H9 (cell line): ENCODE data around the gene ZNF577. TPM values are rescaled to one million over a fixed set of nuclear protein-coding genes. Genes with fewer than 3 reads are reported as not detected.

Source experiments
- DNase-seq: peaks from one replicate; pipeline ENCODE4 v3.0.0-alpha.2; 2017
- H2AFZ ChIP-seq: one replicate; pipeline ENCODE4 v1.6.1; 2013; ENCODE audit warnings: mild to moderate bottlenecking, low read length, control low read depth, moderate library complexity
- H2AK5ac ChIP-seq: 2 replicates; pipeline ENCODE4 v1.6.1; 2013; ENCODE audit warnings: low read length, control low read depth, mixed read lengths; ENCODE audit not compliant: insufficient read length
- H2BK120ac ChIP-seq: one replicate; pipeline ENCODE4 v1.6.1; 2013; ENCODE audit warnings: low read depth, mild to moderate bottlenecking, low read length, control low read depth, inconsistent platforms; ENCODE audit not compliant: poor library complexity, severe bottlenecking
- H2BK12ac ChIP-seq: 2 replicates; pipeline ENCODE4 v1.6.1; 2013; ENCODE audit warnings: low read length, control low read depth, mixed read lengths, low read depth; ENCODE audit not compliant: insufficient read length
- H2BK15ac ChIP-seq: 2 replicates; pipeline ENCODE4 v1.6.1; 2013; ENCODE audit warnings: low read depth, low read length, control low read depth
- H2BK20ac ChIP-seq: one replicate; pipeline ENCODE4 v1.6.1; 2013; ENCODE audit warnings: low read depth, mild to moderate bottlenecking, low read length, control low read depth, inconsistent platforms; ENCODE audit not compliant: poor library complexity, severe bottlenecking
- H2BK5ac ChIP-seq: 2 replicates; pipeline ENCODE4 v1.6.1; 2013; ENCODE audit warnings: low read length, control low read depth, mixed read lengths; ENCODE audit not compliant: insufficient read length
- H3K14ac ChIP-seq: 2 replicates; pipeline ENCODE4 v1.6.1; 2013; ENCODE audit warnings: low read length, control low read depth; ENCODE audit not compliant: insufficient read depth
- H3K18ac ChIP-seq: 2 replicates; pipeline ENCODE4 v1.6.1; 2013; ENCODE audit warnings: low read depth, mild to moderate bottlenecking, mixed read lengths, low read length, control low read depth; ENCODE audit not compliant: insufficient read length
- H3K23ac ChIP-seq: 2 replicates; pipeline ENCODE4 v1.6.1; 2013; ENCODE audit warnings: low read length, control low read depth, mixed read lengths, low read depth; ENCODE audit not compliant: insufficient read length
- H3K23me2 ChIP-seq: 2 replicates; pipeline ENCODE4 v1.6.1; 2013; ENCODE audit warnings: low read depth, mild to moderate bottlenecking, mixed read lengths, low read length, control low read depth; ENCODE audit not compliant: insufficient read length, poor library complexity, severe bottlenecking
- H3K27ac ChIP-seq: 2 replicates; pipeline ENCODE4 v1.5.1; 2013; ENCODE audit warnings: low read length, control low read depth, mixed read lengths, low read depth; ENCODE audit not compliant: insufficient read length
- H3K27me3 ChIP-seq: 2 replicates; pipeline ENCODE4 v1.6.1; 2013; ENCODE audit warnings: low read length, control low read depth, inconsistent platforms; ENCODE audit not compliant: insufficient read depth
- H3K4ac ChIP-seq: 2 replicates; pipeline ENCODE4 v1.6.1; 2013; ENCODE audit warnings: low read depth, mild to moderate bottlenecking, control low read depth, inconsistent platforms, low read length, moderate library complexity
- H3K4me1 ChIP-seq: 2 replicates; pipeline ENCODE4 v1.6.1; 2013; ENCODE audit warnings: low read length, control low read depth, inconsistent platforms; ENCODE audit not compliant: insufficient read depth
- H3K4me2 ChIP-seq: 2 replicates; pipeline ENCODE4 v1.6.1; 2013; ENCODE audit warnings: low read length, control low read depth, mixed read lengths; ENCODE audit not compliant: insufficient read length, insufficient read depth
- H3K56ac ChIP-seq: 2 replicates; pipeline ENCODE4 v1.6.1; 2013; ENCODE audit warnings: low read depth, mild to moderate bottlenecking, mixed read lengths, low read length, control low read depth; ENCODE audit not compliant: insufficient read length
- H3K79me1 ChIP-seq: 2 replicates; pipeline ENCODE4 v1.6.1; 2013; ENCODE audit warnings: low read depth, mild to moderate bottlenecking, moderate library complexity, low read length, control low read depth, inconsistent platforms; ENCODE audit not compliant: insufficient read depth, poor library complexity, severe bottlenecking
- H3K79me2 ChIP-seq: 2 replicates; pipeline ENCODE4 v1.6.1; 2013; ENCODE audit warnings: low read length, control low read depth, inconsistent platforms; ENCODE audit not compliant: insufficient read depth
- H3K9ac ChIP-seq: 2 replicates; pipeline ENCODE4 v1.6.1; 2013; ENCODE audit warnings: low read length, control low read depth, mixed read lengths; ENCODE audit not compliant: insufficient read length; ENCODE audit errors: extremely low read depth
- H3K9me3 ChIP-seq: one replicate; pipeline ENCODE4 v1.6.1; 2013; ENCODE audit warnings: low read depth, low read length, inconsistent platforms; ENCODE audit not compliant: control insufficient read depth
- H3T11ph ChIP-seq: one replicate; pipeline ENCODE4 v1.6.1; 2013; ENCODE audit warnings: mild to moderate bottlenecking, low read length, control low read depth, inconsistent platforms
- H4K20me1 ChIP-seq: one replicate; pipeline ENCODE4 v1.6.1; 2013; ENCODE audit not compliant: control insufficient read depth, insufficient read length, insufficient read depth
- H4K5ac ChIP-seq: 2 replicates; pipeline ENCODE4 v1.6.1; 2013; ENCODE audit warnings: low read depth, mild to moderate bottlenecking, mixed read lengths, low read length, control low read depth; ENCODE audit not compliant: insufficient read length
- H4K8ac ChIP-seq: replicated peaks from 2 replicates; pipeline ENCODE4 v1.6.1; 2013; ENCODE audit warnings: low read length, control low read depth, mixed read lengths, low read depth; ENCODE audit not compliant: insufficient read length
- H4K91ac ChIP-seq: 2 replicates; pipeline ENCODE4 v1.6.1; 2013; ENCODE audit warnings: low read depth, mild to moderate bottlenecking, moderate library complexity, mixed read lengths, low read length, control low read depth; ENCODE audit not compliant: insufficient read length
- H3K27ac Mint-ChIP-seq, 3 experiments: 2 replicates in 2 of 3; 3 replicates in 1 of 3; pipeline ENCODE4 v1.8.0; 2020 to 2021; ENCODE audit warnings: mixed read lengths in 3 of 3, mild to moderate bottlenecking in 1 of 3, moderate library complexity in 1 of 3
- H3K27me3 Mint-ChIP-seq: 2 replicates; pipeline ENCODE4 v1.8.0; 2021; ENCODE audit warnings: low read depth, mild to moderate bottlenecking, moderate library complexity, mixed read lengths
- H3K36me3 Mint-ChIP-seq, 3 experiments: 2 replicates in 2 of 3; 3 replicates in 1 of 3; pipeline ENCODE4 v1.8.0; 2020 to 2021; ENCODE audit warnings: low read depth in 3 of 3, mixed read lengths in 3 of 3; ENCODE audit not compliant: insufficient read depth in 1 of 3
- H3K4me1 Mint-ChIP-seq, 2 experiments: 2 replicates each; pipeline ENCODE4 v1.8.0; 2020; ENCODE audit warnings: mixed read lengths in 2 of 2
- H3K4me3 Mint-ChIP-seq, 2 experiments: 2 replicates in 1 of 2; 3 replicates in 1 of 2; pipeline ENCODE4 v1.8.0; 2020 to 2021; ENCODE audit warnings: mild to moderate bottlenecking in 2 of 2, mixed read lengths in 2 of 2, moderate library complexity in 1 of 2
- H3K9me3 Mint-ChIP-seq, 2 experiments: 2 replicates in 1 of 2; 3 replicates in 1 of 2; pipeline ENCODE4 v1.8.0; 2020; ENCODE audit warnings: mild to moderate bottlenecking in 2 of 2, mixed read lengths in 2 of 2, moderate library complexity in 1 of 2
- CTCF ChIP-seq: fragments of 200-600 bp; sonication (generic); conservative IDR thresholded peaks from 3 replicates; pipeline ENCODE4 v1.8.0; 2021; ENCODE audit warnings: antibody characterized with exemption, mild to moderate bottlenecking
- WGBS: extraction: QIAGEN DNeasy Blood & Tissue Kit; methylation state at CpG from one replicate; pipeline ENCODE4 v1.1.7; 2013; ENCODE audit warnings: missing lambda C conversion rate, low lambda C conversion rate, mixed read lengths; ENCODE audit not compliant: insufficient read length; ENCODE audit errors: extremely low coverage; 5-methylcytosine and 5-hydroxymethylcytosine counted together
- total RNA-seq: library from RNA; stranded (reverse); gene quantifications from 2 replicates; pipeline ENCODE4 v1.2.1, GENCODE V29; 2021

Gene ZNF577
- total RNA-seq, 1 experiment from 2014 or later: 42.1 TPM

DNA sequence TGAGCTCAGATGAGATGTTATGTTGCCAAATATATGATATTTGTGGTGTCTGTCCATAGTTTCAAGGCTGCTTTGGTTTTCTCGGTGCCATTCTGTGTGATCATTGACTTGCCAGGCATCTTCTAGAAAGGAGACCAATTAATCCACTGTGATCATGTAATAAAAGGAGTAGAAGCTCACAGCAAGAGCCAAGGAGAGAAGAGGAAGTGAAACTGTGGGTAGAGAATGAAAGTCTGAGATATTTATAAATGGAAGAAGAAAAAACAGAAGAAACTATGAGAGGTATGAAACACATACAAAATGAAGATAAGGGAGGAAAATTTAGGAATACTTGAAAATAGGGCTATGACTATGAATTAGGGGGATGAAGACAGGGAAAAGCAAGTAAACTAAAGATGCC is 28.4 kb upstream of the ZNF577 start:
- H3K9me3 ChIP-seq: peaks cover 87% of the 10 kb centered on the region
- WGBS: no CpG with 5 or more reads among the region's 1 CpG
- peaks cover 88 to 92% of the 10 kb centered on the region in 2 experiments for H3K9me3 Mint-ChIP-seq

More for the DNA sequence above, 28.4 kb upstream of the ZNF577 start:
- Histone ChIP-seq H3K23ac (no peak overlapping the region), H2BK12ac (no peak overlapping the region), H3K27ac (no peak overlapping the region), H4K8ac (no peak overlapping the region), H3K4me1 (no peaks in the 10 kb centered on the region), H3K79me2 (no peaks in the 10 kb centered on the region), H4K20me1 (no peaks in the 10 kb centered on the region), H3K9ac (no peak overlapping the region), H2AFZ (no peak overlapping the region), H2BK5ac (no peak overlapping the region), H3K79me1 (no peaks in the 10 kb centered on the region), H4K91ac (no peak overlapping the region), H2BK20ac (no peak overlapping the region), H3K18ac (no peak overlapping the region), H3K27me3 (no peaks in the 10 kb centered on the region), H3K4ac (no peak overlapping the region), H4K5ac (no peak overlapping the region), H3K23me2 (no peaks in the 10 kb centered on the region), H3K56ac (no peak overlapping the region), H3K4me2 (no peak overlapping the region), H2BK120ac (no peak overlapping the region), H3K14ac (no peak overlapping the region), H2BK15ac (no peak overlapping the region), H3T11ph (no peak overlapping the region), H2AK5ac (no peak overlapping the region)
- Mint-ChIP-seq H3K4me3 (no peak overlapping the region; a peak in 1 of 5 replicates), H3K27me3 (peaks cover 4% of the 10 kb centered on the region; the same call in 1 of the 2 replicates), H3K27ac (no peak overlapping the region), H3K36me3 (peaks cover 12 to 78% (median 54%) of the 10 kb centered on the region in 3 experiments), H3K4me1 (no peaks in the 10 kb centered on the region)
- no peak for TF ChIP-seq CTCF
- DNase-seq: no peak
